NCI-H524 (cell line): ENCODE measurements around the gene ENDOV.

Source experiments
- DNase-seq, 2 experiments: peaks; one replicate each; lab custom pipeline; 2025; lab: John Stamatoyannopoulos, UW

ENDOV gene

DNA sequence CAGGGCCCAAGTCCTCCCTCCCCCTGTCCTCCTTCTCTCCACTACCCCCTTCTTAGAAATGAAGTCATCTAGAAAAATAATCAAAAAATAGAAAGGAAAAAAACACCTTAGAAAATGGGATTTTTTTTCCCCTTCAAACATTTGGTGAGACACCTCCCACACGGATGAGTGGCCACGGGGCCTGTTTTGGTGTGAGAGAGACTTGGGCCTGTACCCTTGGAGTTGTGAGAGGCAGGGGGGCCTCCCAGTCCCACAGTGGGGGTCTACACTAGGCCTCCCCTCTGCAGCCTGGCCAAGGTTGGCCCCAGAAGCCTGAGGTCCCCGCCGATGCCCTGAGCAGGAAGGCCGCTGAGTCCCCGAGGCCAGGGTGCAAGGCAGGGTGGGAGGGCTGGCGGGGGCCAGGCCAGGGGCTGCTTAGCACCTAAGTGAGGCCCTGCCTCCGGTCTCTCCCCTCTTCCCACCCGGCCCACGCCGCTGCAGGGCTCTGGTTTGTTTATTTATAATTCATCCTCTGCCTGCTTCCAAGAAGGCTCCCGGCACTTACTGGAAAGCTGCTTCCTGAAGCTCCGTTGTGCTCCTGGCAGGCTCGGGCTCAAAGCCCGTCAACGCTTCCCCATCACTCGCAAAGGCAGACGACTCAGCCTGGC is 35.1 kb downstream of the ENDOV start:
- DNase-seq = no peak

DNA sequence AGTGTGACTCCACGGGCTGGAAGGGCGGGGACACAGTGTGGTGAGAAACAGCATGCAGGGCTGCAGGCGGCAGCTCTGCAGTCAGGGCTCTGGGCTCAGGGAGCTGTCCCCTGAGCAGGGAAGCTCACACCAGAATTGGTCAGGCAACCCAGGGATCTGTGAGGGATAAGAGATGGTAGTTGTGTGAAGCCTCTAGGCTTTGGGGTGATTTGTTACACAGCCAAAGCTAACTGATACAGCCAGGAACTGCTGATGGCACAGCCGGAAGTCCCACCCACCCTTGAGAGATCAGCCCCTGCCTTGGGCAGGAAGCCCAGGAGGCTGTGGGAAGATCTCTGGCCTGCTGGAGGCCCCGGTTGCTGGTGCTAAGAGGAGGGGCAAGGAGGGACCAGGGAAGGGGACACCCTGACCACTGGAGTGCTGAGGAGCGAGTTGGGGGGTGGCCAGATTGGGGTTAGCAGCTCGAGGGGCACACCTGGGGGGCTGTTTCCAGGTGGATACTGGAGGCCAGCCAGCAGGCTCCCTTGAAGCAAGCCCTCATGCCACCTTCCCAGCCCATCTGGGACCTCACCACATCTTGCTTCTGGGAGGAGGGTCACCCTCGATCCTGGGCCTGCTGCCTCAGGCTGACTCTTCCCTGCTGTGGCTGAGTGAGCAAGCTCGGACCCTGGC is 36.3 kb downstream of the ENDOV start:
- DNase-seq = no peak

DNA sequence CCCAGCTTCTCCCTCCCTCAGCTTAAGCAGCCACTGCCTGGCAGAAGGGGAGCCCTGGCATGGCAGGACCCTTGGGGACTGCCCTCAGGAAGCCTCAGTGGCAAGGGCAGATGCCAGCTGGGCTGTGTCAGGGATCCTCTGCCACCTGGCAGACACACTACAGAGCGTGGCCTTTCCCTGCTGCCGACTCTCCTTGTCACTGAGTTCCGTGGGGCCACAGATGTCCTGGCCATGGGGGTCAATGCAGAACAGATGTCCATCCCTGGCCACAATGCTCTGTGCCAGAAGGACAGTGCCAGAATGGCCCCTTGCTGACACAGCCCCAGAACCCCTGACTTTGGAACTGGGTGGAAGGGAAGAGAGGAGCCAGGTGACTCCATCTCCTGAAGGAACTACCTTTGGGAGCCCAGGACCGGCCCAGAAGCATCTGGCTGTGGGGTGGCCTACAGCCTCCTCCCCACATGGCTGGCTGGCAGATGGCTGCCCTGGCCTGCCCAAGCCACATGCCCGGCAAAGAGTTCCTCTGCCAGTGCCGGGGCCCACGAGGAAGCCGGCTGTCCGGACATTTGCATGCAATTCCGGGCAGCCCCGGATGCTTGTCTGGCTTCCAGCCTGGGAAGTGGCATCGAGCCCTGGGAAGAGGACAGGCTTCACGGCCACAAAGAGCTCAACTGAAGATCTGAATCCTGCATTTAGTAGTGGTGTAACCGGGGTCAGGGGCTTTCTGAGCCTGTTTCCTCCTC is 37.4 kb downstream of the ENDOV start:
- peak in 1 of 2 experiments; percentile 55 for DNase-seq

DNA sequence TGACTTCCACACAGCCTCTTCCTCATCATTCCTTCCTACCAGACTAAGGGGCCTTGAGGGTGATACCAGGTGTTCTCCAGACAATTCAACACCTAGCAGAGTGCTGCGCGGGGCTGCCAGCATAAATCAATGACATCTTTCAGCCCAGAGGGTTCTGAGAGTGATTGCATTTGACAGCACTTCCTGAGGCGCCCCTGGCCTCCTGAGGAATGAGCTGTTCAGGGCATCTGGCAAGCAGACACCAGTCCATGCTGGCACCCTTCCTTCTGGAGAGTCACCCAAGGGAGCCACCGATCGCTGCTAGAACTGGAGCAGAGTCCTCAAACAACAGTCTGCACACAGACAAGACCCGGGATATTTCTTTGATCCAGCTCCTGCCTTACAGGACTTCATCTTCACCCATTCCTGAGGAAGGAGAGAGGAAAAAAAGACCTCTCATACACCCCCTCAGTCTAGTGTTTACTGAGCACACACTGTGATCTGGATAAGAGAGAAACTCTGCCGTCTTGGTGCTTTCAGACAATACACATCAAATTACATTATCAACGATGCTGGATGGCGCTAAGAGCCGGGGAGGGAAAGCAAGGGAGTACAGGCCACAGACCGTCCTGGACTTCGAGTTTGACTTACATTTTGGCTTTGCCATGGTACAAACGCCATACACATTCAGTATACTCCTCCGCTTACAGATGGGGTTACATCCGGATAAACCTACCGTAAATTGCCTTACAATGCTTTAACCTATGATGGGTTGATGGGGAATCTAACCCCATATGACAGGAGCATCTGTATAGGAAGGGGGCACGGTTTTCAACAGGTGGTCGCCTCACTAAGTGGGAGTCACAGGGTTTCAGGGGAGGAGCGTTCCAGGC is 38.4 kb downstream of the ENDOV start:
- DNase-seq = no peak

- DNase-seq = no peak
Observed at GRCh38 chr17:80453998-80454556, 39.1 kb downstream of the ENDOV start.

- peak; percentile 97 to 100 for DNase-seq
Observed at GRCh38 chr17:80454557-80455335, 39.8 kb downstream of the ENDOV start.

DNA sequence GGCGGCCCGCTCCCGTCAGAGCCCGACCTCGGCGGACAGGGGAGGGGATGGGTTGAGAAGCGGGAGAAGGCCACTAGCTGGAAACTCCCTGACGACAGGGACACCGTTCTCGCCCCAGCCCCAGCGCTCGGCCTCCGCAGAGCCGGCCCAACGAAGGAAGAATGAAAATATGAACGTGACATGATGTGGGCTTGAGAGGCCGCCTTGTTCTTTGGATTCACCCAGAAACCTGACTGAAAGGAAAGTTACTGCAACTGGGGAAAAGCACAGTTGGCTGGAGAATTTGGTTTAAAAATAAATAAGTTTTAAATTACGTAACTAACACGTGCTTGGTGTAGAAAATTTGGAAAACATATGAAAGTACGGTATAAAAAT is 40.4 kb downstream of the ENDOV start:
- DNase-seq = no peak

DNA sequence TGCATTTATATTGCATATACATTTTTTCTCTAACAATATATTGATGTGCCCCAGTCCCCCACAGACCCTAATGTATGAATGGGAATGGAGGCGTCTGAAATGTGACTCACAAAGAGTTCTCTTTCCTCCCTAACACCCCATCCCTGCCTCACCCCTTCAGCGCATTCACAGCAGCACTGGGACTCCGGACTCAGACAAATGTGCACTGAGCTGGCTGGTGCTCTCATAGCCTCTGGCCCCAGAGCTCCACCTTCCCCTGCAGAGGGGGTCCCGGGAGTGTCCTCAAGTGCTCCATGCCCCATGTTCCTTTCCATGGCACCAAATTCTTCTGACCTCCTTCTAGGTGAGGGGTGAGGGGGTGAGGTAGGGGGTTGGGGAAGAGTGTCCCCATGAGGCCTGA is 40.8 kb downstream of the ENDOV start:
- peak in 1 of 2 experiments; percentile 56 for DNase-seq

- DNase-seq = no peak
Observed at GRCh38 chr17:80456465-80457235, 41.7 kb downstream of the ENDOV start.

- no peak for DNase-seq
Observed at GRCh38 chr17:80457236-80457856, 42.4 kb downstream of the ENDOV start.

DNA sequence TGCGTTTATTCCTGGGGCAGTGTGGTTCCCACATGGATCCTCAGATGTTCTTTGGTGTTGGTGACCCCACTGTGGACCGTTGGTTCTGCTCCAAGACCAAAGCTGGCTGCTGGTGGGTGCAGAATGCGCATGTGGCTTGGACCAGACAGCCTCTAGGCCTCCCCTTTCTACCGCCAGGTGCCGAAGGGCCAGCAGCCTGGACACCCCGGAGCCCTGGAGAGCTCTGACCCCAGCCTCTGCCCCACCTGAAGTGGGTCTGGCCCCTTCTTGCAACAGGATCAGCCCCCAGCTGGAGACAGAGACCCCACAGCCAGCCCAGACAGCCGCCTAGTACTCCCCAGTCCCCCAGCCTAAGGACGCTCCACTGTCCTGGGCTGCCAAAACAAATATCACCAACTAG is 43.0 kb downstream of the ENDOV start:
- no peak for DNase-seq

- DNase-seq = no peak
Observed at GRCh38 chr17:80459234-80459633, 44.3 kb downstream of the ENDOV start.

DNA sequence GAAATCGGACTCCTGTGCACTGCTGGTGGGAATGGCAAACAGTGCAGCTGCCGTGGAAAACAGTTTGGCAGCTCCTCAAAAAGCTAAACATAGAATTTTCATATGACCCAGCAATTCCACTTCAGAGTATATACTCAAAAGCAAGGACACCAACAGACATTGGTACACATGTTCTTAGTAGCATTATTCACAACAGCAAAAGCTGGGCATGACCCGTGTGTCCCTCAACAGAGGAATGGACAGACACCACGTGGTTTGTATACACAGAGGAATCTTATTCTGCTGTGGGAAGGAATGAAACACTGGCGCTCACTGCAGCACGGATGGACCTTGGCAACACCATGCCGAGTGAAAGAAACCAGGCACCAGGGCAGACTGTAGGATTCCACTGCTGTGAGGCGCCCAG is 45.5 kb downstream of the ENDOV start:
- DNase-seq = no peak

GRCh38 chr17:80461528-80462160 is 46.7 kb downstream of the ENDOV start:
- DNase-seq = no peak

GRCh38 chr17:80463784-80464400 is 48.9 kb downstream of the ENDOV start:
- DNase-seq = no peak

DNA sequence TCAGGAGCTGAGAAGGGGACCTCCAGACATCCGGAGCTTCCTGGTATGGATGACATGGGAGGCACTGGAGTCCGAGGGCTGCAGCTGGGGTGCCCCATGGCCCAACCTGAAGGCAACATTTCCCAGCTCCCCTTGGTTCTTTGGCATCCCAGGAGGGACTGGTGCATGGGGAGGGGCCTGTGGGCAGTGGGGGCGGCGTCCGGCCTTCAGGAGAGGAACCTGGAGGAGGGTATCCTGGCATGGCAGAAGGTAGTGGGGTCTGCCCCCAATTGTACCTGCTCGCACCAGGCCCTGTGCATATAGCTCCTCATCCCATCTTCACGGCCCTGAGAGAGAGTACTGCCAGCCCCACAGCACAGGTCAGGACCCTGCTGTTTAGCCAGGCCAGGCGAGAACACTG is 49.5 kb downstream of the ENDOV start:
- no peak for DNase-seq

GRCh38 chr17:80465327-80465974 is 50.5 kb downstream of the ENDOV start:
- DNase-seq = no peak

DNA sequence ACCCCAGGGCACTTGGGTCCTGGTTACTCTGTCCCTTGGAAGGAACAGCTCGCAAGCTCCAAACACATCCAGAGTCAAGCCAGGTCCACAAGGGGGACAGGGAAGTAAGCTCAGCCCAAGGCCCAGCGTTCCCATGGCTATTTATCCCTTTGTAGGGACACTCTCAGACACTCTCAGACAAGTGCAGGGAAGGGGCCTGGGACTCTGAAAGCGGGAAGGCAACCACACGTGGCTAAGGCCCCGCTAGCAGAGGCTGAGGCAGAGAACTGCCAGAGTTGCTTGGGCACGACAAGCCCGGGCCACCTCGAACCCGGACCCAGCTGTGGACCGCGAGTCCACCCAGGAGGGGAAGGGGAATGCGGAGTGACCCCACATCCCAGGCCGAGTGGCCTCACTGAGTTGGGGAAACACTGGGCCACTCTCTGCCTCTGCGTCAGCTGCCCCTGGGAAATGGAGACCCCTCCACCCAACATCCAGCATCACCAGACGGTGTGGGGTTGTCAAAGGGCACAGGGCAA is 51.3 kb downstream of the ENDOV start:
- DNase-seq = no peak
